Lower lobe of right lung (tissue), 2 donors: ENCODE measurements around the gene SC5D. TPM values are rescaled to one million over a fixed set of nuclear protein-coding genes. Genes with fewer than 3 reads are reported as not detected.

Experiments
- ATAC-seq, 2 donors: fragments of 200-7000 bp; cut with Tn5 transposase; one replicate each; pipeline ENCODE4 v1.9.1; 2020 to 2022; ENCODE audit warnings: mild to moderate bottlenecking in 2 of 2, moderate library complexity in 2 of 2
- DNase-seq: peaks from one replicate; pipeline ENCODE4 v3.0.0-alpha.2; 2020
- H3K27ac ChIP-seq: fragments of 200-600 bp; one replicate; pipeline ENCODE4 v1.8.0; 2022
- H3K27me3 ChIP-seq: fragments of 200-600 bp; one replicate; pipeline ENCODE4 v1.8.0; 2022; ENCODE audit warnings: low read depth
- H3K36me3 ChIP-seq: fragments of 200-600 bp; one replicate; pipeline ENCODE4 v1.8.0; 2022; ENCODE audit warnings: mild to moderate bottlenecking
- H3K4me1 ChIP-seq: fragments of 200-600 bp; one replicate; pipeline ENCODE4 v1.8.0; 2022
- H3K4me3 ChIP-seq: fragments of 200-600 bp; one replicate; pipeline ENCODE4 v1.8.0; 2022; ENCODE audit warnings: mild to moderate bottlenecking
- H3K9me3 ChIP-seq: fragments of 200-600 bp; one replicate; pipeline ENCODE4 v1.8.0; 2022
- CTCF ChIP-seq: fragments of 200-600 bp; IDR thresholded peaks from one replicate; pipeline ENCODE4 v1.8.0; 2022; ENCODE audit warnings: antibody characterized with exemption, mild to moderate bottlenecking
- intact Hi-C: fragments of 100-400 bp; cut with DNase I; formaldehyde crosslinking; loops from one replicate; pipeline ENCODE4 v1.11.0; 2022
- total RNA-seq: library from RNA; stranded (reverse); fragmentation: NEBNext Ultra II Directional; extraction: Animal tissue kit (Norgen Biotek cat#: 25700); gene quantifications from one replicate; pipeline ENCODE4 v1.2.1, GENCODE V29; 2021
- donor health status: DM: no; HTN: yes; CAD: no; lungs with severe emphysema.

Gene SC5D
- total RNA-seq, 1 donor from 2014 or later = 56.0 TPM

- Histone ChIP-seq H3K27ac (no peak overlapping the region), H3K4me1 (peaks cover 3% of the 10 kb centered on the region), H3K27me3 (no peaks in the 10 kb centered on the region), H3K4me3 (no peak overlapping the region), H3K36me3 (no peaks in the 10 kb centered on the region), H3K9me3 (no peaks in the 10 kb centered on the region)
- intact Hi-C loops = no loop called here
- ATAC-seq = peak; percentile 69 to 79
- DNase-seq = no peak
- TF ChIP-seq CTCF = peak; percentile 87
Measured at GRCh38 chr11:121249039-121249663, 43.4 kb upstream of the SC5D start.

DNA sequence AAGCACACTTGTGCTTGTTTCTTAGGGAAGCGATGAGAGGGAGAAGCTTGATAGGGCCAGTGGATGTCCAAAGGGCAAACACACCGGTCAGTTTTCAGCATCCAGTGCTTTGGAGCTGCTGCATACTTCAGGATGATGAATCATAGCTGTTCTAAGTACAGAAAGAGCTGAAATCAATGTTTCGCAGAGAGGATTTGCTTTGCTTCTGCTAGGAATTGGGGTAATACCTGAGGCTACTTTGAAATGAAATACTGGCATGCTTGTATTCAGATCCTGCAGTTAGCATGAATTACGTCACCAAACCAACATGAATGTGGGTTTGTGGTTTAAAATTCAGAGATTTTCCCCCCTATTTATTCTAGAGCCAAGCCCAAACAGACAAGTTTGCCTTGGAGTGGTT lies 41.7 kb upstream of the SC5D start:
- TF ChIP-seq CTCF = no peak
- intact Hi-C loops = no loop called here
- DNase-seq (no peak), ATAC-seq (no peak)
- Histone ChIP-seq H3K4me1 (peaks cover 3% of the 10 kb centered on the region), H3K4me3 (no peak overlapping the region), H3K36me3 (no peaks in the 10 kb centered on the region), H3K27me3 (no peaks in the 10 kb centered on the region), H3K27ac (no peak overlapping the region), H3K9me3 (no peaks in the 10 kb centered on the region)

DNA sequence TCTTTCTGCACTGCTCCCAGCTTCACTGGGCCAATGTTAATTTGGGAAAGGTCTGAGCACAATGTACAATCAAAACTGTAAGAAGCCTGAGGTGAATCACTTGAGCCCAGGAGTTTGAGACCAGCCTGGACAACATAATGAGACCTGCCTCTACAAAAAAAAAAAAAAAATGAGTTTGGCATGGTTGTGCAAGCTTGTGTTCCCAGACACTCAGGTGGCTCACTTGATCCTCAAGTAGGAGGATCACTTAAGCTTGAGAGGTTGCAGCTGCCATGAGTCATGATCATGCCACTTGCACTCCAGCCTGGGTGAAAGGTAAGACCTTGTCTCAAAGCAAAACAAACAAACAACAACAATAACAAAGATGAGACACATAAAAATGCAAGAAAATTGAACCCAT lies 38.6 kb upstream of the SC5D start:
- peak; percentile 62 to 70 for ATAC-seq
- no peak overlapping the region for H3K27ac ChIP-seq
- H3K4me3 ChIP-seq = no peak overlapping the region
- no peaks in the 10 kb centered on the region for H3K36me3 ChIP-seq
- H3K4me1 ChIP-seq = peaks cover 3% of the 10 kb centered on the region
- intact Hi-C loops = no loop called here
- H3K9me3 ChIP-seq = no peaks in the 10 kb centered on the region
- DNase-seq = no peak
- no peak for TF ChIP-seq CTCF
- H3K27me3 ChIP-seq = no peaks in the 10 kb centered on the region

- intact Hi-C loops = no loop called here
- ATAC-seq = no peak
Measured at GRCh38 chr11:121254756-121255155, 37.8 kb upstream of the SC5D start.

DNA sequence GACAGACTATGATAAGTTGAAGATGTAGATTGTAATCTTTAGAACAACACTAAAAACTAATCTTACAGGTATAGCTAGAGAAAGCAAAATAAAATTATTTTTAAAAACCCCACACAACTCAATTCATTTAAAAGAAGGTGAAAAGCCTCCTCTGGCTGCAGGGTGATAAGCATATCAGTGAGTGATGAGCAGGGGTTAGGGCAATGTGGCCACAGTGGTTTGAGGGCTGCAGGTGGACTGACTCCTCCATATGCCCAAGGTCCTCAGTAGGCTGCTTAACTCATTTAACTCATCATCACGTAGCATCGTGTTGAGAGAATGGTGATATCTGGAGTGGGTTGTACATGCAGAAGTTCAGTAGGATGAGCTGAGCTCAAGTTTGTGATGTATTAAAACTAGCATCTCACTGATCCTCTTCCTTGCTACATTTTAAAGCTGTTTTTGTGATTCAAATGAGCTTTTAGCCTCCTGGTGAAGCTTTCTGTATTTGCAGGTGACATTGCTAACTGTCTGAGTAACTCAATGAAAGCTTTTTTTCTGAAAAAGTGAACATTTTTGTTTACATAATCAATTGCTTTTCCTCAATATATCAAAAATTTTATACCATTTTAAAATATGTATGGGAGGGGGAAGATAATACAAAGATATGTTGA lies 37.0 kb upstream of the SC5D start:
- intact Hi-C loops = no loop called here

More at GRCh38 chr11:121254756-121255155, 37.8 kb upstream of the SC5D start:
- no peak for TF ChIP-seq CTCF
- DNase-seq = no peak
- Histone ChIP-seq H3K4me1 (peaks cover 3% of the 10 kb centered on the region), H3K9me3 (no peaks in the 10 kb centered on the region), H3K4me3 (no peak overlapping the region), H3K36me3 (no peaks in the 10 kb centered on the region), H3K27ac (no peak overlapping the region), H3K27me3 (no peaks in the 10 kb centered on the region)

More for the DNA sequence above, 37.0 kb upstream of the SC5D start:
- no peak for TF ChIP-seq CTCF
- Histone ChIP-seq H3K4me3 (no peak overlapping the region), H3K9me3 (no peaks in the 10 kb centered on the region), H3K27ac (no peak overlapping the region), H3K27me3 (no peaks in the 10 kb centered on the region), H3K4me1 (peaks cover 3% of the 10 kb centered on the region), H3K36me3 (no peaks in the 10 kb centered on the region)
- DNase-seq (no peak), ATAC-seq (no peak)
